Parathyroid adenoma (tissue), 2 donors: ENCODE measurements around the gene MGAT1.

Experiments
- H2AFZ ChIP-seq: fragments of 300-600 bp; sonication (generic); one replicate; pipeline ENCODE4 v1.7.0; 2017; ENCODE audit warnings: antibody characterized with exemption, mild to moderate bottlenecking
- H3K27ac ChIP-seq: fragments of 300-600 bp; sonication (generic); one replicate; pipeline ENCODE4 v1.7.0; 2017
- H3K27me3 ChIP-seq: fragments of 300-600 bp; sonication (generic); one replicate; pipeline ENCODE4 v1.7.0; 2017; ENCODE audit warnings: low read length; ENCODE audit not compliant: control insufficient read depth, insufficient read depth
- H3K36me3 ChIP-seq: fragments of 300-600 bp; sonication (generic); one replicate; pipeline ENCODE4 v1.7.0; 2017; ENCODE audit warnings: low read length; ENCODE audit not compliant: control insufficient read depth, insufficient read depth
- H3K4me1 ChIP-seq: fragments of 300-600 bp; sonication (generic); one replicate; pipeline ENCODE4 v1.7.0; 2017; ENCODE audit warnings: control low read depth
- H3K4me2 ChIP-seq: fragments of 300-600 bp; sonication (generic); one replicate; pipeline ENCODE4 v1.7.0; 2017; ENCODE audit warnings: low read length
- H3K4me3 ChIP-seq: fragments of 300-600 bp; sonication (generic); one replicate; pipeline ENCODE4 v1.7.0; 2017; ENCODE audit warnings: low read depth, low read length
- H3K79me2 ChIP-seq: fragments of 300-600 bp; sonication (generic); one replicate; pipeline ENCODE4 v1.7.0; 2017; ENCODE audit warnings: control low read depth
- H3K9ac ChIP-seq: fragments of 300-600 bp; sonication (generic); one replicate; pipeline ENCODE4 v1.7.0; 2017; ENCODE audit warnings: mild to moderate bottlenecking
- H3K9me3 ChIP-seq: fragments of 300-600 bp; sonication (generic); one replicate; pipeline ENCODE4 v1.7.0; 2017; ENCODE audit warnings: low read length; ENCODE audit not compliant: control insufficient read depth
- TF ChIP-seq, protein P1 (sequence below): fragments of 300-600 bp; sonication (generic); IDR thresholded peaks from one replicate; pipeline ENCODE4 v1.7.0; 2017; ENCODE audit warnings: antibody characterized with exemption, mild to moderate bottlenecking
- donor health status: primary hyperparathyroidism.

Gene MGAT1

DNA sequence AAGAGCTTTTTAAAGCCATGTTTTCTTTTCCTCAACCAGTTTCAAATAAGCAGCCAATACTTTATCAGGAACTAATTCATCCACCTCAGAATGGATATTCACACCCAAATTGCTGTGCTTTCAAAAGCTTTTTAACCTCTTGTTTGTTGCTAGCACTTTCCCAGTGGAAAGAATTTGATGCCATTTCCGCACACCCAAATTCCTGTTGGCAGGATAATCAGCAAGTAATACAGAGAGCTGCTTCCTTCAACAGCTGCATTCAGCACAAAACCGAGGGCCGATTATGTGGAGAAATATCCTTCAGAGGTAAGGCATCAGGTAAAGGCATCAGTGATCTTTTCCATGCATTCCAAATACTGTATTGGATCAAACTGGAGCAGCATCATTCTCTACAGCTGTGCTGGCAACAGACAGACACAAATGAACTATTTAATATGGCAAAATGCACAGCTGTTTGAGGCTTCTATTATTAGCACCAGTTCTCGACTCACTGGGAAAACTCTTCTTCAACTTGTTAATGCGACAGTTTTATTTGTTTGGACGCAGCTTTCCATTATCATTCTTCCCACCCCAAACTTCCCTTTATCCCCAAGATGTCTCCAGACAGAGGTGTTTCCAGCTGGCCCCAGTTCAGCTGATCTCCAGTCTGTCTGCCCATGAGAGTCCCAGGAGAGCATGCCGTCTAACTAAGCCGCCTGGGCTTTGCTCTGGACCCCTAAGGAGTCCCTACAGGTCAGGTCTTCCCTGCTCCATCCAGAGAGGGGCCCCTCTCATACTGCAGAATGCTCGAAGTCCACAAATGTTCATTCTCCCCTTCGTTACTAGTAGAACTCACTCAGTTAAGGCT is 22.2 kb upstream of the MGAT1 start:
- H3K36me3 ChIP-seq: no peaks in the 10 kb centered on the region
- peaks cover 2% of the 10 kb centered on the region for H3K4me1 ChIP-seq
- no peaks in the 10 kb centered on the region for H3K9me3 ChIP-seq
- H3K9ac ChIP-seq: no peak overlapping the region
- TF ChIP-seq, protein P1, sequence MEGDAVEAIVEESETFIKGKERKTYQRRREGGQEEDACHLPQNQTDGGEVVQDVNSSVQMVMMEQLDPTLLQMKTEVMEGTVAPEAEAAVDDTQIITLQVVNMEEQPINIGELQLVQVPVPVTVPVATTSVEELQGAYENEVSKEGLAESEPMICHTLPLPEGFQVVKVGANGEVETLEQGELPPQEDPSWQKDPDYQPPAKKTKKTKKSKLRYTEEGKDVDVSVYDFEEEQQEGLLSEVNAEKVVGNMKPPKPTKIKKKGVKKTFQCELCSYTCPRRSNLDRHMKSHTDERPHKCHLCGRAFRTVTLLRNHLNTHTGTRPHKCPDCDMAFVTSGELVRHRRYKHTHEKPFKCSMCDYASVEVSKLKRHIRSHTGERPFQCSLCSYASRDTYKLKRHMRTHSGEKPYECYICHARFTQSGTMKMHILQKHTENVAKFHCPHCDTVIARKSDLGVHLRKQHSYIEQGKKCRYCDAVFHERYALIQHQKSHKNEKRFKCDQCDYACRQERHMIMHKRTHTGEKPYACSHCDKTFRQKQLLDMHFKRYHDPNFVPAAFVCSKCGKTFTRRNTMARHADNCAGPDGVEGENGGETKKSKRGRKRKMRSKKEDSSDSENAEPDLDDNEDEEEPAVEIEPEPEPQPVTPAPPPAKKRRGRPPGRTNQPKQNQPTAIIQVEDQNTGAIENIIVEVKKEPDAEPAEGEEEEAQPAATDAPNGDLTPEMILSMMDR: no peak
- H3K79me2 ChIP-seq: no peaks in the 10 kb centered on the region
- H3K27me3 ChIP-seq: no peaks in the 10 kb centered on the region
- no peak overlapping the region for H2AFZ ChIP-seq
- no peak overlapping the region for H3K4me3 ChIP-seq
- no peak overlapping the region for H3K4me2 ChIP-seq
- no peak overlapping the region for H3K27ac ChIP-seq

DNA sequence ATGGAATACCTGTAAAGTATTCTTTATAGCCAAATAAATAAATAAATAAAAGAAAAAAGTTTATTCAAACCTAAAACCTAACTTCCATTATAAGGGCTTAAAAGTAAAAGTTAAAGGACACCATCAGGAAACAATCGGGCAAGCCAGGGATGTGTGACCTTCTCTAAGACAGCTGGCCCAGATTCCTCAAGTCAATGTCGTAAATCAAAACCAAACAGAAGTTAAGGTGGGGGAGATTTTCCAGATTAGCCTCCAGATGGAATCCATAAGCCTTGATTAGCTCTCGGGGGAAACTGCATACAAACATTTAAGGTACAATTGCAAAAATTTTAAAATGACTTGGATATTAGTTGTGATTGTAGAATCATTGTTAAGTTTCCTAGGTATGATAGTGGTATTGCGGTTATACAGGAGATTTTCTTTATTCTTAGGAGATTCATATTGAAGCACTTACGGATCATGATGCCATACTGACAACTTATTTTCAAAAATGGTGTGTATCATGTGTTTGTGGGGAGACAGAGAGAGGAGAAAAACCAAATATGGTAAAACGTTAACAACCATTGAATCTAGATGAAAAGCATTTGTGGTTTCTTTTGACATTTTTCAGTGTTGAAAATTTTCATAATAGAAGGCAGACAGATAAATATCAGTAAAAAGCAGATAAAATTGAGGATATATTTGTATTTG is 21.5 kb upstream of the MGAT1 start:
- Histone ChIP-seq H2AFZ (no peak overlapping the region), H3K4me3 (no peak overlapping the region), H3K79me2 (no peaks in the 10 kb centered on the region), H3K9me3 (no peaks in the 10 kb centered on the region), H3K36me3 (no peaks in the 10 kb centered on the region), H3K4me1 (no peaks in the 10 kb centered on the region), H3K4me2 (no peak overlapping the region), H3K27me3 (no peaks in the 10 kb centered on the region), H3K27ac (no peak overlapping the region), H3K9ac (no peak overlapping the region)
- TF ChIP-seq, protein P1: no peak

DNA sequence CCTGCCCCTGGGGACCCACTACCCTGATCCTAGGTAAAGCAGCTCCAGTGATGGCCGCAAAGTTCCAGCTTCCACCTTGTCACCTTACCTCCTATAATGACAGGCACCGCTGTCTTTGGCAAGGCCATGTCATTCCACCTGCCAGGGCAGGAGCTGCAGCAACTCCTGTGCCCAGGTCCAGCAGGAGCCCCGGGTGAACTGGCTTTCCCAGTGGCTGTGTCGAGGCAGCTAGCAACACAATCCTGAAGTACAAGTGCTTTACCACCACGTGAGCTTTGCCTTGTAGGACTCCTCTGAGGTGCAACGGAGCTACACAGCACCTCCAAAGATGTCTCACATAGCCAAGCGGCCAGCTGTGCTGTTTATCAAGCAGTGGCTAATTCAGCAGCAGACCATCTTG is 20.7 kb upstream of the MGAT1 start:
- H3K9me3 ChIP-seq: no peaks in the 10 kb centered on the region
- no peaks in the 10 kb centered on the region for H3K79me2 ChIP-seq
- H3K4me3 ChIP-seq: no peak overlapping the region
- H2AFZ ChIP-seq: no peak overlapping the region
- TF ChIP-seq, protein P1: no peak
- no peaks in the 10 kb centered on the region for H3K36me3 ChIP-seq
- no peak overlapping the region for H3K9ac ChIP-seq
- no peak overlapping the region for H3K27ac ChIP-seq
- H3K27me3 ChIP-seq: no peaks in the 10 kb centered on the region
- no peak overlapping the region for H3K4me2 ChIP-seq
- no peaks in the 10 kb centered on the region for H3K4me1 ChIP-seq

DNA sequence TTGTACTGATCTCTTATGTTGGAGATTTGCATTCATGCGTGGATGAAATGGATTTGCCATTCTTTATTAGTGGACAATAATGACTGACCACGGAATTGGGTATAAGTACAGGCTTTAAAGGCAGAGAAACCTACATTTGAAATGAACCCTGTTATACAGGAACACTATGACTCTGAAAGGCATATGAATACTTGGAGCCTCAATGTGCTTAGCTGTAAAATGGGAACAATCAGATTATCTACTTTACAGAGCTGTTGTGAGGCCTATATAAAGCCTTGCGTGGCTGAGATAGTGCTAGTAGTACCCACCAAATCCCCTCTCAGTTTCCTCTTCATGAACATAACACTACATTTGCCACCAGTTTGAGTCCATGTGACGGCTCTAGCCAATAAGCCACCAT is 18.9 kb upstream of the MGAT1 start:
- no peak overlapping the region for H3K4me3 ChIP-seq
- no peaks in the 10 kb centered on the region for H3K36me3 ChIP-seq
- no peaks in the 10 kb centered on the region for H3K79me2 ChIP-seq
- no peak overlapping the region for H3K4me2 ChIP-seq
- H3K27me3 ChIP-seq: no peaks in the 10 kb centered on the region
- TF ChIP-seq, protein P1: no peak
- H3K4me1 ChIP-seq: peaks cover 3% of the 10 kb centered on the region
- no peak overlapping the region for H3K9ac ChIP-seq
- H3K27ac ChIP-seq: peak overlapping the region; percentile 46
- H2AFZ ChIP-seq: no peak overlapping the region
- H3K9me3 ChIP-seq: no peaks in the 10 kb centered on the region
